Naive B cell (primary cell): ENCODE measurements around the gene CNTRL. TPM values are rescaled to one million over a fixed set of nuclear protein-coding genes. Genes with fewer than 3 reads are reported as not detected.

ENCODE experiments used
- ATAC-seq, 2 donors: fragments of 150-1000 bp; cut with Tn5 transposase; 2 replicates each; pipeline ENCODE4 v1.10.0; 2021; ENCODE audit warnings: low read depth in 2 of 2, mild to moderate bottlenecking in 2 of 2, moderate library complexity in 2 of 2
- DNase-seq: peaks from one replicate; pipeline ENCODE4 v3.0.0; 2022
- H3K27ac Mint-ChIP-seq, 6 donors: one replicate each; pipeline ENCODE4 v1.8.0; 2020 to 2022; ENCODE audit warnings: mild to moderate bottlenecking in 6 of 6, mixed read lengths in 6 of 6, moderate library complexity in 5 of 6, inconsistent platforms in 2 of 6
- H3K27me3 Mint-ChIP-seq, 3 donors: one replicate each; pipeline ENCODE4 v1.8.0; 2021 to 2022; ENCODE audit warnings: mixed read lengths in 3 of 3, mild to moderate bottlenecking in 1 of 3
- H3K36me3 Mint-ChIP-seq, 2 donors: one replicate each; pipeline ENCODE4 v1.8.0; 2020 to 2022; ENCODE audit warnings: mixed read lengths in 2 of 2, inconsistent platforms in 1 of 2, mild to moderate bottlenecking in 1 of 2
- H3K4me1 Mint-ChIP-seq, 3 donors: one replicate each; pipeline ENCODE4 v1.8.0; 2020 to 2022; ENCODE audit warnings: mixed read lengths in 3 of 3, inconsistent platforms in 1 of 3, mild to moderate bottlenecking in 1 of 3, moderate library complexity in 1 of 3
- H3K4me3 Mint-ChIP-seq, 8 donors: one replicate each; pipeline ENCODE4 v1.8.0; 2020 to 2022; ENCODE audit warnings: mild to moderate bottlenecking in 8 of 8, mixed read lengths in 8 of 8, moderate library complexity in 8 of 8, inconsistent platforms in 2 of 8
- H3K9me3 Mint-ChIP-seq, 7 donors: one replicate each; pipeline ENCODE4 v1.8.0; 2020 to 2022; ENCODE audit warnings: mixed read lengths in 7 of 7, mild to moderate bottlenecking in 5 of 7, inconsistent platforms in 2 of 7, moderate library complexity in 1 of 7
- polyA plus RNA-seq, 6 donors: library from polyadenylated mRNA; unstranded; fragments of 300-500 nt; fragmentation: Illumina TruSeq; gene quantifications; one replicate each; pipeline ENCODE4 v1.2.3, GENCODE V29; 2021; ENCODE audit warnings: low read depth in 6 of 6

CNTRL gene
- polyA plus RNA-seq, 6 donors from 2014 or later: 7.5 to 43.2 (median 20.5) TPM

- Mint-ChIP-seq H3K27ac (peak overlapping the region in 4 of 6 donors; percentile 39 to 90 (median 52)), H3K4me1 (peaks cover 54 to 78% (median 63%) of the 10 kb centered on the region in 3 donors), H3K36me3 (no peaks in the 10 kb centered on the region), H3K4me3 (peak overlapping the region in 4 of 8 donors; percentile 17 to 47 (median 38)), H3K27me3 (no peaks in the 10 kb centered on the region), H3K9me3 (no peaks in the 10 kb centered on the region)
- peak in 1 of 2 donors; percentile 47 for ATAC-seq
- no peak for DNase-seq
Observed at GRCh38 chr9:121194730-121195129, 120.0 kb downstream of the CNTRL start.

DNA sequence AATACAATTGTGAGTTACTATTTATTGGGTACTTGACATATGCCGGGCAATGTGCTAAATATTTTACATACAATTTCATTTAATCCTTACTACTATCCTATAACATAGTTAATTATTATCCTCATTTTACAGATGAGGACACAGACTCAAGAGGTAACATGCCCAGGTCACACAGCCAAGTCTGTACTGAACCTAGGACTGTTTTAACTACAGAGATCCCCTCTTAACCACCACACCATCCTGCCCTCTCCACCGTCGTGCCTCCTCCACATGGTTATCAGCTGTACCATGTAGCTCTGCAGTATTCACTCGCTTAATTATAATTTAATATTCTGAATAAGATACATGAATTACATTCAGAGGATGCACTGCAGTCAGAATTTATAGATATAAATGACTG, 121.6 kb downstream of the CNTRL start:
- no peaks in the 10 kb centered on the region for H3K9me3 Mint-ChIP-seq
- DNase-seq (no peak), ATAC-seq (no peak)
- H3K36me3 Mint-ChIP-seq: no peaks in the 10 kb centered on the region
- peak overlapping the region in 6 of 8 donors; percentile 22 to 70 (median 38) for H3K4me3 Mint-ChIP-seq
- peak overlapping the region in 3 of 6 donors; percentile 24 to 55 (median 52) for H3K27ac Mint-ChIP-seq
- H3K27me3 Mint-ChIP-seq: no peaks in the 10 kb centered on the region
- H3K4me1 Mint-ChIP-seq: peaks cover 58 to 76% (median 67%) of the 10 kb centered on the region in 3 donors

GRCh38 chr9:121197132-121197531, 122.4 kb downstream of the CNTRL start:
- Mint-ChIP-seq H3K9me3 (no peaks in the 10 kb centered on the region), H3K4me3 (peak overlapping the region in 6 of 8 donors; percentile 32 to 93 (median 62)), H3K27ac (peak overlapping the region in 2 of 6 donors; percentile 55 to 78), H3K4me1 (peaks cover 61 to 74% (median 69%) of the 10 kb centered on the region in 3 donors), H3K36me3 (no peaks in the 10 kb centered on the region), H3K27me3 (no peaks in the 10 kb centered on the region)
- ATAC-seq: no peak
- no peak for DNase-seq

- peak overlapping the region in 3 of 6 donors; percentile 47 to 92 (median 82) for H3K27ac Mint-ChIP-seq
- no peaks in the 10 kb centered on the region for H3K27me3 Mint-ChIP-seq
- no peaks in the 10 kb centered on the region for H3K9me3 Mint-ChIP-seq
- no peak for DNase-seq
- no peaks in the 10 kb centered on the region for H3K36me3 Mint-ChIP-seq
- peak overlapping the region in 7 of 8 donors; percentile 9 to 98 (median 93) for H3K4me3 Mint-ChIP-seq
- no peak for ATAC-seq
- peaks cover 64 to 80% (median 71%) of the 10 kb centered on the region in 3 donors for H3K4me1 Mint-ChIP-seq
Observed at GRCh38 chr9:121198512-121199042, 123.8 kb downstream of the CNTRL start.

GRCh38 chr9:121199921-121200320, 125.2 kb downstream of the CNTRL start:
- H3K27ac Mint-ChIP-seq: peak overlapping the region in 4 of 6 donors; percentile 69 to 92 (median 81)
- peak overlapping the region; percentile 87 to 98 (median 94) for H3K4me3 Mint-ChIP-seq
- no peaks in the 10 kb centered on the region for H3K36me3 Mint-ChIP-seq
- H3K4me1 Mint-ChIP-seq: peaks cover 62 to 69% (median 62%) of the 10 kb centered on the region in 3 donors
- no peak for DNase-seq
- no peak for ATAC-seq
- no peaks in the 10 kb centered on the region for H3K9me3 Mint-ChIP-seq
- no peaks in the 10 kb centered on the region for H3K27me3 Mint-ChIP-seq

DNA sequence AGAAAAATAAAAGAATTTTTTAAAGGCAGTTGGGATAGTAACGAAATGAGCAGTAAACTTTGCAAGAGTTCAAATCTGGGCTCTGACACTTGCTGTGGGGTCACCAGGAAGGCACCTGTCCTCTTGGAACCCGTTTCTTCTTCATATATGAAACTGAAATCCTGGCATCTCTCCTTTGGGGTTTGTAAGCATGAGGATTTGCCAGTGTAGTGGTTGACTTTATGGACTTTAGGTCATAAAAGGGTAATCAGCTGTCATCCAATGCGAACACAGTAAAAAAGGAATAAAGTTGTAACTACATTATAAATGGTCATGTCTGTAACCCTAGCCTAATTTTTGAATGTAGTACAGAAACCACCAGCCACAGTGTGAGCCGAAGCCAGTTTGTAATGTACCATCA, 125.6 kb downstream of the CNTRL start:
- no peaks in the 10 kb centered on the region for H3K36me3 Mint-ChIP-seq
- peak overlapping the region in 5 of 6 donors; percentile 89 to 96 (median 92) for H3K27ac Mint-ChIP-seq
- DNase-seq: no peak
- no peaks in the 10 kb centered on the region for H3K9me3 Mint-ChIP-seq
- peaks cover 61 to 65% (median 62%) of the 10 kb centered on the region in 3 donors for H3K4me1 Mint-ChIP-seq
- H3K4me3 Mint-ChIP-seq: peak overlapping the region; percentile 87 to 98 (median 94)
- H3K27me3 Mint-ChIP-seq: no peaks in the 10 kb centered on the region
- ATAC-seq: no peak

GRCh38 chr9:121201045-121201737, 126.4 kb downstream of the CNTRL start:
- Mint-ChIP-seq H3K4me1 (peaks cover 56 to 57% (median 56%) of the 10 kb centered on the region in 3 donors), H3K36me3 (no peaks in the 10 kb centered on the region)
- ATAC-seq: peak; percentile 22 to 34

GRCh38 chr9:121201738-121202533, 127.2 kb downstream of the CNTRL start, which contains the start of gene RAB14:
Gene RAB14 (minus strand): TSS chr9:121201869. CDS start chr9:121193412, 8,457 bp downstream.
- no peaks in the 10 kb centered on the region for H3K27me3 Mint-ChIP-seq
- no peaks in the 10 kb centered on the region for H3K9me3 Mint-ChIP-seq
- ATAC-seq: peak; percentile 85 to 87
- peaks cover 53 to 56% (median 56%) of the 10 kb centered on the region in 3 donors for H3K4me1 Mint-ChIP-seq
- peak within 1 kb of the TSS; percentile 87 to 98 (median 95) for H3K4me3 Mint-ChIP-seq
- H3K36me3 Mint-ChIP-seq: no peaks in the 10 kb centered on the region
- DNase-seq: peak; percentile 100
- peak within 1 kb of the TSS; percentile 92 to 98 (median 96) for H3K27ac Mint-ChIP-seq

More at GRCh38 chr9:121201045-121201737, 126.4 kb downstream of the CNTRL start:
- H3K4me3 Mint-ChIP-seq: peak overlapping the region; percentile 87 to 98 (median 95)
- H3K27me3 Mint-ChIP-seq: no peaks in the 10 kb centered on the region
- peak; percentile 63 for DNase-seq
- no peaks in the 10 kb centered on the region for H3K9me3 Mint-ChIP-seq
- peak overlapping the region; percentile 92 to 98 (median 96) for H3K27ac Mint-ChIP-seq

DNA sequence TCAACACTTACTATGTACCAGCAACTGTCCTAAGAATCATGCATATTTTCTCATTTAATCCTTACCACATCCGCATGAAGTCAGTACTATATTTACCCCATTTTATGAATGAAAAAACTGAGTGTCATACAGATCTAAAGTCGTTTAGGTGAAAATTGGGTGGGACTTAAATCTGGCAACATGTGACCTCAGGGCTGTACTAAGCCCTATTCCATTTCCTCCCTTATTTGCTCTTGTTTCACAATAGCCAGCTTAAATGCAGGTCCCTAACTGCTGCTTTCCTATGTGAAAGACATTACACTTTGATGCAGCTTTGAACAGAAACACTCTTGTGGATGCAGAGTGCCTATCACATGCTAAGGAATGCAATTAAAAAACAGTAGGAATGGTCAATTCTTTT, 129.4 kb downstream of the CNTRL start:
- ATAC-seq: no peak
- Mint-ChIP-seq H3K36me3 (no peaks in the 10 kb centered on the region), H3K27me3 (no peaks in the 10 kb centered on the region), H3K27ac (no peak overlapping the region), H3K4me3 (peak overlapping the region in 1 of 8 donors; percentile 93), H3K4me1 (peaks cover 53 to 61% (median 57%) of the 10 kb centered on the region in 3 donors), H3K9me3 (no peaks in the 10 kb centered on the region)
- no peak for DNase-seq

- Mint-ChIP-seq H3K36me3 (no peaks in the 10 kb centered on the region), H3K27me3 (no peaks in the 10 kb centered on the region), H3K9me3 (no peaks in the 10 kb centered on the region), H3K4me1 (peaks cover 52 to 56% (median 56%) of the 10 kb centered on the region in 3 donors), H3K4me3 (peak overlapping the region in 1 of 8 donors; percentile 93), H3K27ac (no peak overlapping the region)
- no peak for ATAC-seq
- no peak for DNase-seq
Observed at GRCh38 chr9:121204611-121205010, 129.9 kb downstream of the CNTRL start.

- peak overlapping the region; percentile 24 to 92 (median 82) for H3K27ac Mint-ChIP-seq
- peaks cover 0 to 4% of the 10 kb centered on the region in 2 donors for H3K36me3 Mint-ChIP-seq
- no peaks in the 10 kb centered on the region for H3K9me3 Mint-ChIP-seq
- peaks cover 42 to 45% (median 43%) of the 10 kb centered on the region in 3 donors for H3K4me1 Mint-ChIP-seq
- DNase-seq: no peak
- H3K4me3 Mint-ChIP-seq: peak overlapping the region in 6 of 8 donors; percentile 46 to 87 (median 80)
- no peaks in the 10 kb centered on the region for H3K27me3 Mint-ChIP-seq
- ATAC-seq: no peak
Observed at GRCh38 chr9:121206516-121207370, 132.0 kb downstream of the CNTRL start.

- H3K4me3 Mint-ChIP-seq: peak overlapping the region; percentile 46 to 87 (median 80)
- DNase-seq (peak; percentile 63), ATAC-seq (peak; percentile 98)
- peak overlapping the region; percentile 76 to 92 (median 87) for H3K27ac Mint-ChIP-seq
- H3K9me3 Mint-ChIP-seq: no peaks in the 10 kb centered on the region
- peaks cover 0 to 4% of the 10 kb centered on the region in 2 donors for H3K36me3 Mint-ChIP-seq
- no peaks in the 10 kb centered on the region for H3K27me3 Mint-ChIP-seq
- H3K4me1 Mint-ChIP-seq: peaks cover 35 to 39% (median 36%) of the 10 kb centered on the region in 3 donors
Observed at GRCh38 chr9:121207371-121207940, 132.7 kb downstream of the CNTRL start.
